HepG2 (cell line): ENCODE results near the gene HTRA2. TPM values are rescaled to one million over a fixed set of nuclear protein-coding genes. Genes with fewer than 3 reads are reported as not detected.

ENCODE experiments used
- PAXIP1 ChIP-seq: sonication (generic); formaldehyde crosslinking; conservative IDR thresholded peaks from 2 replicates; pipeline ENCODE4 v1.4.0; 2020; ENCODE audit warnings: mild to moderate bottlenecking, missing genetic modification reagents, moderate library complexity
- POLR2A ChIP-seq, 2 experiments: IDR thresholded peaks; 2 replicates each; pipeline ENCODE4 v1.6.1; 2011; ENCODE audit warnings: low read depth in 2 of 2, low read length in 2 of 2, mild to moderate bottlenecking in 1 of 2, moderate library complexity in 1 of 2; ENCODE audit not compliant: insufficient read depth in 1 of 2
- POLR2G ChIP-seq: fragments of 200-400 bp; formaldehyde crosslinking; IDR thresholded peaks from 2 replicates; pipeline ENCODE4 v1.6.1; 2018; ENCODE audit warnings: mild to moderate bottlenecking, low read depth, low read length, moderate library complexity
- ZC3H13 ChIP-seq: sonication (generic); formaldehyde crosslinking; IDR thresholded peaks from 2 replicates; pipeline ENCODE4 v1.8.1; 2023; ENCODE audit warnings: mild to moderate bottlenecking, missing genetic modification reagents, moderate library complexity
- ZNF292 ChIP-seq: sonication (generic); formaldehyde crosslinking; IDR thresholded peaks from 2 replicates; pipeline ENCODE4 v1.8.1; 2022; ENCODE audit warnings: mild to moderate bottlenecking, low read depth, missing genetic modification reagents, borderline replicate concordance
- ZNF430 ChIP-seq: sonication (generic); formaldehyde crosslinking; IDR thresholded peaks from 2 replicates; pipeline ENCODE4 v1.9.0; 2021; ENCODE audit warnings: mild to moderate bottlenecking, missing genetic modification reagents
- ZNF713 ChIP-seq: sonication (generic); formaldehyde crosslinking; IDR thresholded peaks from 2 replicates; pipeline ENCODE4 v1.4.0; 2020; ENCODE audit warnings: mild to moderate bottlenecking, missing genetic modification reagents
- ZNF850 ChIP-seq: sonication (generic); formaldehyde crosslinking; conservative IDR thresholded peaks from 2 replicates; pipeline ENCODE4 v1.9.0; 2021; ENCODE audit warnings: mild to moderate bottlenecking, missing genetic modification reagents
- polyA plus RNA-seq, 8 experiments: library from polyadenylated mRNA; depleted of rRNA in 3 of 8; stranded (reverse) in 7 of 8; unstranded in 1 of 8; fragments of >200 nt; fragmentation: Illumina TruSeq in 4 of 8; extraction: Trizol in 4 of 8; gene quantifications; 2 replicates each; pipeline versions ENCODE4 v1.2.1 to v1.2.3, GENCODE V29; 2011 to 2016; ENCODE audit warnings: low read depth in 4 of 8, missing spikeins in 1 of 8, mixed read lengths in 1 of 8; ENCODE audit not compliant: insufficient read depth in 1 of 8
- total RNA-seq, 5 experiments: library from RNA; depleted of rRNA; stranded (reverse); fragments of >200 nt; fragmentation: Illumina TruSeq; extraction: Trizol; gene quantifications; 2 replicates each; pipeline ENCODE4 v1.2.3, GENCODE V29; 2016; ENCODE audit warnings: low read depth in 1 of 5
- TF ChIP-seq, protein P1 (sequence below): sonication (generic); formaldehyde crosslinking; IDR thresholded peaks from 2 replicates; pipeline ENCODE4 v1.5.1; 2020; ENCODE audit warnings: mild to moderate bottlenecking, missing genetic modification reagents, borderline replicate concordance
- TF ChIP-seq, protein P2 (sequence below): sonication (generic); formaldehyde crosslinking; IDR thresholded peaks from 2 replicates; pipeline ENCODE4 v1.8.1; 2023; ENCODE audit warnings: mild to moderate bottlenecking, missing genetic modification reagents
- TF ChIP-seq, protein P3 (sequence below): sonication (generic); formaldehyde crosslinking; IDR thresholded peaks from 2 replicates; pipeline ENCODE4 v1.4.0; 2020; ENCODE audit warnings: missing genetic modification reagents, low read depth, mild to moderate bottlenecking, borderline replicate concordance

The HTRA2 gene
- total and polyA plus RNA-seq, 2 of the 13 experiments (the other 11 are each of a cell fraction or from before 2014, with no cell fraction given), result 47.7 to 50.3 TPM

DNA sequence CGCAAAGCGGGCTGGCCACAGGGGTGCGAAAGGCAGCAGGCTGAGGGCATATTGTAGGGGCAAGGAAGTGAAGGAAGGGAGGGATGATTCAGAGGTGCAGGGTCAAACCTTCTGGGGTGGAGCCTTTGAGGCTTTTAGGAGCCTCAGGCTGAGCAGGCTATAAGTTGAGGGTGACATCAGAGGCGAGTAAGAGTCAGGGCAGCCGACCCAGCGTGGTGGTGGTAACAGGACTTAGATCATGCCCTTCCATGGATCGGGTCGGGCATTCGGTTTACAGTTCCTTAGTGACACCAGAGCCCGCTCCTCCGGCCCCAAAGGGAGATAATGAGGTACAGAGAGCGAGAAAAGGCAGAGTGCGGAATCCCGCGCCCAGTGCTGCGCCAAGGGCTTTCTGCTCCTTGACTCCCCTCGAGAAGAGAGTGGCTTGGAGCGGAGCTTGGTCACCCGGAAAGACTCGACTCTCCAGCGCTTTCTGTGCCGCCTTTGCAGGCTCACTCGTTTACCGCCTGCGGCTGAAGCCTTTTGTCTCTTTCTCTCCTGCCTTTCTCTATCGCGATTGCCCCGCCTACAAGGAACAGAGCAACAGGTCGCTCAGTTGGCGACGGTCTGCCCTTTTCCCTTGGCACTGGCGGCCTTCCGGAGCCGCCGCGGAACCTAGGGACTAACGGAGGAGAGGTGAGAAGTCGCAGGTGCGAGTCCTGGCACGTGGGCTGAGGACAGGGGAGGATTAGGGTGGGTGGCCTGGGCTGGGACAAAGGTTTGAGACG is 31.1 kb upstream of the HTRA2 start (continued):
- TF ChIP-seq, protein P1, sequence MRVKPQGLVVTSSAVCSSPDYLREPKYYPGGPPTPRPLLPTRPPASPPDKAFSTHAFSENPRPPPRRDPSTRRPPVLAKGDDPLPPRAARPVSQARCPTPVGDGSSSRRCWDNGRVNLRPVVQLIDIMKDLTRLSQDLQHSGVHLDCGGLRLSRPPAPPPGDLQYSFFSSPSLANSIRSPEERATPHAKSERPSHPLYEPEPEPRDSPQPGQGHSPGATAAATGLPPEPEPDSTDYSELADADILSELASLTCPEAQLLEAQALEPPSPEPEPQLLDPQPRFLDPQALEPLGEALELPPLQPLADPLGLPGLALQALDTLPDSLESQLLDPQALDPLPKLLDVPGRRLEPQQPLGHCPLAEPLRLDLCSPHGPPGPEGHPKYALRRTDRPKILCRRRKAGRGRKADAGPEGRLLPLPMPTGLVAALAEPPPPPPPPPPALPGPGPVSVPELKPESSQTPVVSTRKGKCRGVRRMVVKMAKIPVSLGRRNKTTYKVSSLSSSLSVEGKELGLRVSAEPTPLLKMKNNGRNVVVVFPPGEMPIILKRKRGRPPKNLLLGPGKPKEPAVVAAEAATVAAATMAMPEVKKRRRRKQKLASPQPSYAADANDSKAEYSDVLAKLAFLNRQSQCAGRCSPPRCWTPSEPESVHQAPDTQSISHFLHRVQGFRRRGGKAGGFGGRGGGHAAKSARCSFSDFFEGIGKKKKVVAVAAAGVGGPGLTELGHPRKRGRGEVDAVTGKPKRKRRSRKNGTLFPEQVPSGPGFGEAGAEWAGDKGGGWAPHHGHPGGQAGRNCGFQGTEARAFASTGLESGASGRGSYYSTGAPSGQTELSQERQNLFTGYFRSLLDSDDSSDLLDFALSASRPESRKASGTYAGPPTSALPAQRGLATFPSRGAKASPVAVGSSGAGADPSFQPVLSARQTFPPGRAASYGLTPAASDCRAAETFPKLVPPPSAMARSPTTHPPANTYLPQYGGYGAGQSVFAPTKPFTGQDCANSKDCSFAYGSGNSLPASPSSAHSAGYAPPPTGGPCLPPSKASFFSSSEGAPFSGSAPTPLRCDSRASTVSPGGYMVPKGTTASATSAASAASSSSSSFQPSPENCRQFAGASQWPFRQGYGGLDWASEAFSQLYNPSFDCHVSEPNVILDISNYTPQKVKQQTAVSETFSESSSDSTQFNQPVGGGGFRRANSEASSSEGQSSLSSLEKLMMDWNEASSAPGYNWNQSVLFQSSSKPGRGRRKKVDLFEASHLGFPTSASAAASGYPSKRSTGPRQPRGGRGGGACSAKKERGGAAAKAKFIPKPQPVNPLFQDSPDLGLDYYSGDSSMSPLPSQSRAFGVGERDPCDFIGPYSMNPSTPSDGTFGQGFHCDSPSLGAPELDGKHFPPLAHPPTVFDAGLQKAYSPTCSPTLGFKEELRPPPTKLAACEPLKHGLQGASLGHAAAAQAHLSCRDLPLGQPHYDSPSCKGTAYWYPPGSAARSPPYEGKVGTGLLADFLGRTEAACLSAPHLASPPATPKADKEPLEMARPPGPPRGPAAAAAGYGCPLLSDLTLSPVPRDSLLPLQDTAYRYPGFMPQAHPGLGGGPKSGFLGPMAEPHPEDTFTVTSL (CRISPR knock-in tag), result 0 out of 2 replicates have a peak, but pooled peaks have one; percentile 36
- TF ChIP-seq, protein P2, sequence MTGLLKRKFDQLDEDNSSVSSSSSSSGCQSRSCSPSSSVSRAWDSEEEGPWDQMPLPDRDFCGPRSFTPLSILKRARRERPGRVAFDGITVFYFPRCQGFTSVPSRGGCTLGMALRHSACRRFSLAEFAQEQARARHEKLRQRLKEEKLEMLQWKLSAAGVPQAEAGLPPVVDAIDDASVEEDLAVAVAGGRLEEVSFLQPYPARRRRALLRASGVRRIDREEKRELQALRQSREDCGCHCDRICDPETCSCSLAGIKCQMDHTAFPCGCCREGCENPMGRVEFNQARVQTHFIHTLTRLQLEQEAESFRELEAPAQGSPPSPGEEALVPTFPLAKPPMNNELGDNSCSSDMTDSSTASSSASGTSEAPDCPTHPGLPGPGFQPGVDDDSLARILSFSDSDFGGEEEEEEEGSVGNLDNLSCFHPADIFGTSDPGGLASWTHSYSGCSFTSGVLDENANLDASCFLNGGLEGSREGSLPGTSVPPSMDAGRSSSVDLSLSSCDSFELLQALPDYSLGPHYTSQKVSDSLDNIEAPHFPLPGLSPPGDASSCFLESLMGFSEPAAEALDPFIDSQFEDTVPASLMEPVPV (CRISPR knock-in tag), result 0 out of 2 replicates have a peak, but pooled peaks have one; percentile 16
- TF ChIP-seq POLR2A (IDR thresholded peaks at IDR 0.05; ENCODE audit: insufficient read depth in 1 of 2, low read depth in 2 of 2, low read length in 2 of 2) (peak in 1 of 2 experiments; percentile 66; a peak in 2 of 4 replicates), ZNF292 (CRISPR knock-in tag) (no peak), ZNF850 (CRISPR knock-in tag) (0 out of 2 replicates have a peak, but pooled peaks have one; percentile 7), ZNF430 (CRISPR knock-in tag) (0 out of 2 replicates have a peak, but pooled peaks have one; percentile 36), ZNF713 (CRISPR knock-in tag) (no peak), POLR2G (0 out of 2 replicates have a peak, but pooled peaks have one; percentile 24), ZC3H13 (0 out of 2 replicates have a peak, but pooled peaks have one; percentile 13), PAXIP1 (CRISPR knock-in tag) (0 out of 2 replicates have a peak, but pooled peaks have one; percentile 2)
- TF ChIP-seq, protein P3, sequence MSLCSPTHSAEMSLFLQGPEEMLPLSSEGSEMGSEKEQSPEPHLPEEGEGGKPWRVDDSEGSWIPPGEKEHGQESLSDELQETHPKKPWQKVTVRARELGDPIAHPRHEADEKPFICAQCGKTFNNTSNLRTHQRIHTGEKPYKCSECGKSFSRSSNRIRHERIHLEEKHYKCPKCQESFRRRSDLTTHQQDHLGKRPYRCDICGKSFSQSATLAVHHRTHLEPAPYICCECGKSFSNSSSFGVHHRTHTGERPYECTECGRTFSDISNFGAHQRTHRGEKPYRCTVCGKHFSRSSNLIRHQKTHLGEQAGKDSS (CRISPR knock-in tag), result no peak
